Hepatocyte (in vitro differentiated cells): Measurements from ENCODE around the gene LPCAT3. TPM values are rescaled to one million over a fixed set of nuclear protein-coding genes. Genes with fewer than 3 reads are reported as not detected.

Experiments
- DNase-seq: peaks from one replicate; pipeline ENCODE4 v3.0.0-alpha.2; 2016; ENCODE audit warnings: low spot score
- H2AFZ ChIP-seq: fragments of 200-600 bp; sonication (generic); 2 replicates; pipeline ENCODE4 v1.6.0; 2016; ENCODE audit warnings: antibody characterized with exemption, mild to moderate bottlenecking
- H3K27ac ChIP-seq: fragments of 200-600 bp; sonication (generic); 2 replicates; pipeline ENCODE4 v1.5.1; 2016; ENCODE audit warnings: mild to moderate bottlenecking
- H3K27me3 ChIP-seq: fragments of 200-600 bp; sonication (generic); 2 replicates; pipeline ENCODE4 v1.6.1; 2016
- H3K36me3 ChIP-seq: fragments of 200-600 bp; sonication (generic); replicated peaks from 2 replicates; pipeline ENCODE4 v1.5.1; 2016; ENCODE audit warnings: low read depth; ENCODE audit not compliant: insufficient read depth
- H3K4me1 ChIP-seq: fragments of 200-600 bp; sonication (generic); 2 replicates; pipeline ENCODE4 v1.5.1; 2016; ENCODE audit warnings: mild to moderate bottlenecking, moderate library complexity; ENCODE audit not compliant: insufficient read depth
- H3K4me2 ChIP-seq: fragments of 200-600 bp; sonication (generic); 2 replicates; pipeline ENCODE4 v1.6.0; 2016
- H3K4me3 ChIP-seq: fragments of 200-600 bp; sonication (generic); 2 replicates; pipeline ENCODE4 v1.5.1; 2016; ENCODE audit warnings: mild to moderate bottlenecking
- H3K79me2 ChIP-seq: fragments of 200-600 bp; sonication (generic); 2 replicates; pipeline ENCODE4 v1.6.0; 2017; ENCODE audit warnings: mild to moderate bottlenecking
- H3K9me2 ChIP-seq: fragments of 200-600 bp; sonication (generic); replicated peaks from 2 replicates; pipeline ENCODE4 v1.6.0; 2017; ENCODE audit warnings: mild to moderate bottlenecking; ENCODE audit not compliant: insufficient read depth
- H3K9me3 ChIP-seq: fragments of 200-600 bp; sonication (generic); 2 replicates; pipeline ENCODE4 v1.5.1; 2016; ENCODE audit warnings: low read depth, mild to moderate bottlenecking
- H4K20me1 ChIP-seq: fragments of 200-600 bp; sonication (generic); 2 replicates; pipeline ENCODE4 v1.6.0; 2016; ENCODE audit warnings: mild to moderate bottlenecking; ENCODE audit not compliant: insufficient read depth, poor library complexity, severe bottlenecking
- CTCF ChIP-seq: fragments of 200-600 bp; sonication (generic); IDR thresholded peaks from 2 replicates; pipeline ENCODE4 v1.5.1; 2016; ENCODE audit warnings: antibody characterized with exemption, mild to moderate bottlenecking; ENCODE audit not compliant: poor library complexity
- EZH2 ChIP-seq: fragments of 200-600 bp; sonication (generic); IDR thresholded peaks from 2 replicates; pipeline ENCODE4 v1.6.1; 2016; ENCODE audit warnings: antibody characterized with exemption, mild to moderate bottlenecking, borderline replicate concordance
- EZH2phosphoT487 ChIP-seq: fragments of 200-600 bp; sonication (generic); IDR thresholded peaks from one replicate; pipeline ENCODE4 v1.6.1; 2018; ENCODE audit warnings: antibody characterized with exemption, mild to moderate bottlenecking, low read depth, moderate library complexity; ENCODE audit not compliant: unreplicated experiment, severe bottlenecking
- WGBS: methylation state at CpG from one replicate; pipeline ENCODE4 v1.1.6; 2016; ENCODE audit warnings: low lambda C conversion rate; ENCODE audit errors: missing lambda C conversion rate; 5-methylcytosine and 5-hydroxymethylcytosine counted together
- polyA plus RNA-seq: library from polyadenylated mRNA; unstranded; fragments of >200 nt; fragmentation: Nextera tagmentation; extraction: Ambion mirVana; gene quantifications from 2 replicates; pipeline ENCODE4 v1.2.1, GENCODE V29; 2016
- total RNA-seq: library from RNA; depleted of rRNA; stranded (reverse); fragments of >200 nt; gene quantifications from 2 replicates; pipeline ENCODE4 v1.2.3, GENCODE V29; 2014

The LPCAT3 gene
- total and polyA plus RNA-seq, 2 experiments from 2014 or later: 78.6 to 119 TPM

- H3K4me1 ChIP-seq: no peaks in the 10 kb centered on the region
- no peaks in the 10 kb centered on the region for H3K9me3 ChIP-seq
- no peaks in the 10 kb centered on the region for H3K9me2 ChIP-seq
- no peak overlapping the region for H2AFZ ChIP-seq
- no peak for TF ChIP-seq CTCF
- TF ChIP-seq EZH2phosphoT487: no peak
- TF ChIP-seq EZH2: no peak
- 74% methylated on average over 2 of the region's 2 CpGs for WGBS
- no peaks in the 10 kb centered on the region for H3K27me3 ChIP-seq
- no peaks in the 10 kb centered on the region for H4K20me1 ChIP-seq
- H3K79me2 ChIP-seq: no peaks in the 10 kb centered on the region
- no peak overlapping the region for H3K4me3 ChIP-seq
- no peak overlapping the region for H3K27ac ChIP-seq
- no peak overlapping the region for H3K4me2 ChIP-seq
- DNase-seq: no peak
- H3K36me3 ChIP-seq: no peaks in the 10 kb centered on the region
These were observed 17.2 kb upstream of the LPCAT3 start for GRCh38 chr12:7035463-7035862.

GRCh38 chr12:7034464-7034863, 16.2 kb upstream of the LPCAT3 start:
- no peaks in the 10 kb centered on the region for H4K20me1 ChIP-seq
- H2AFZ ChIP-seq: no peak overlapping the region
- no peak overlapping the region for H3K4me3 ChIP-seq
- no peak overlapping the region for H3K4me2 ChIP-seq
- H3K79me2 ChIP-seq: no peaks in the 10 kb centered on the region
- H3K4me1 ChIP-seq: no peaks in the 10 kb centered on the region
- no peaks in the 10 kb centered on the region for H3K9me3 ChIP-seq
- no peaks in the 10 kb centered on the region for H3K27me3 ChIP-seq
- WGBS: 95% methylated on average over 1 of the region's 1 CpG
- H3K9me2 ChIP-seq: no peaks in the 10 kb centered on the region
- no peak for TF ChIP-seq CTCF
- TF ChIP-seq EZH2: no peak
- no peak for TF ChIP-seq EZH2phosphoT487
- DNase-seq: no peak
- H3K27ac ChIP-seq: no peak overlapping the region
- H3K36me3 ChIP-seq: no peaks in the 10 kb centered on the region

GRCh38 chr12:7032990-7033389, 14.7 kb upstream of the LPCAT3 start:
- H2AFZ ChIP-seq: no peak overlapping the region
- no peaks in the 10 kb centered on the region for H4K20me1 ChIP-seq
- TF ChIP-seq EZH2phosphoT487 (no peak), CTCF (no peak), EZH2 (no peak)
- no peaks in the 10 kb centered on the region for H3K79me2 ChIP-seq
- H3K27me3 ChIP-seq: no peaks in the 10 kb centered on the region
- no peak for DNase-seq
- H3K36me3 ChIP-seq: no peaks in the 10 kb centered on the region
- WGBS: 88% methylated on average over 2 of the region's 2 CpGs
- no peaks in the 10 kb centered on the region for H3K9me3 ChIP-seq
- no peak overlapping the region for H3K4me3 ChIP-seq
- H3K4me1 ChIP-seq: no peaks in the 10 kb centered on the region
- no peaks in the 10 kb centered on the region for H3K9me2 ChIP-seq
- no peak overlapping the region for H3K4me2 ChIP-seq
- H3K27ac ChIP-seq: no peak overlapping the region

GRCh38 chr12:7031306-7031705, 13.0 kb upstream of the LPCAT3 start:
- TF ChIP-seq EZH2: no peak
- no peak for TF ChIP-seq CTCF
- no peak for TF ChIP-seq EZH2phosphoT487
- Histone ChIP-seq H3K9me2 (no peaks in the 10 kb centered on the region), H4K20me1 (no peaks in the 10 kb centered on the region), H3K4me2 (no peak overlapping the region), H3K36me3 (no peaks in the 10 kb centered on the region), H3K27me3 (no peaks in the 10 kb centered on the region), H3K4me1 (no peaks in the 10 kb centered on the region), H3K4me3 (no peak overlapping the region), H3K79me2 (no peaks in the 10 kb centered on the region), H3K27ac (no peak overlapping the region), H3K9me3 (no peaks in the 10 kb centered on the region), H2AFZ (no peak overlapping the region)
- 85% methylated on average over 6 of the region's 6 CpGs for WGBS
- no peak for DNase-seq
